K562 (cell line): Measurements from ENCODE around the gene MESP1. TPM values are rescaled to one million over a fixed set of nuclear protein-coding genes. Genes with fewer than 3 reads are reported as not detected.

ENCODE experiments used
- ATAC-seq: fragments of 200-7000 bp; cut with Tn5 transposase; 3 replicates; pipeline ENCODE4 v1.9.1; 2020; ENCODE audit warnings: moderate library complexity
- BruUV-seq: library from RNA; stranded (reverse); fragments of 400-500 nt; replicated peaks from 2 replicates; lab custom pipeline; 2021; lab: Mats Ljungman, UMichigan
- CTCF ChIA-PET: fragments of 300-600 bp; formaldehyde crosslinking; extraction: SDS; loops from one replicate; lab custom pipeline; 2021; ENCODE audit warnings: low intra/inter-chr PET ratio; lab: Yijun Ruan, JAX
- POLR2A ChIA-PET: fragments of 300-600, 350-650 bp; sonication (Branson Sonifier 250); formaldehyde crosslinking; extraction: SDS; loops from one replicate; lab custom pipeline; 2021; ENCODE audit warnings: antibody characterized with exemption, inconsistent platforms; lab: Yijun Ruan, JAX
- DNase-seq, 4 experiments: peaks; one replicate each; pipeline versions ENCODE4 v3.0.0 to v3.0.0-alpha.2; 2011 to 2018; ENCODE audit warnings: low spot score in 3 of 4, mixed read lengths in 3 of 4; ENCODE audit errors: extremely low read depth in 1 of 4
- FAIRE-seq: peaks from 2 replicates; lab custom pipeline; 2011; peaks lifted over from hg19 to GRCh38; lab: Jason Lieb, UNC
- H2AFZ ChIP-seq: 2 replicates; pipeline ENCODE4 v1.6.0; 2011; ENCODE audit warnings: low read depth, low read length, control low read depth, inconsistent platforms
- H3K27ac ChIP-seq: fragments of 200-600 bp; 3 replicates; pipeline ENCODE4 v1.8.0; 2011; ENCODE audit warnings: low read depth, mild to moderate bottlenecking, control low read depth, inconsistent platforms, low read length, moderate library complexity, mixed read lengths; ENCODE audit errors: extremely low read depth
- H3K27me3 ChIP-seq, 2 experiments: fragments of 300-600 bp in 1 of 2; 2 replicates in 1 of 2; 3 replicates in 1 of 2; pipeline versions ENCODE4 v1.6.0 to v1.8.0; 2011; ENCODE audit warnings: inconsistent platforms in 2 of 2, low read length in 2 of 2, mild to moderate bottlenecking in 1 of 2, mixed read lengths in 1 of 2, moderate library complexity in 1 of 2; ENCODE audit not compliant: control insufficient read depth in 2 of 2, insufficient read depth in 2 of 2
- H3K36me3 ChIP-seq: fragments of 300-600 bp; 3 replicates; pipeline ENCODE4 v1.8.0; 2011; ENCODE audit warnings: mild to moderate bottlenecking, low read length, inconsistent platforms; ENCODE audit not compliant: control insufficient read depth, insufficient read depth
- H3K4me1 ChIP-seq, 2 experiments: fragments of 200-600 bp in 1 of 2; replicated peaks in 1 of 2; 2 replicates in 1 of 2; 3 replicates in 1 of 2; pipeline versions ENCODE4 v1.5.1 to v1.8.0; 2011; ENCODE audit warnings: inconsistent platforms in 2 of 2, low read length in 2 of 2, mild to moderate bottlenecking in 1 of 2, mixed read lengths in 1 of 2, moderate library complexity in 1 of 2; ENCODE audit not compliant: control insufficient read depth in 2 of 2, insufficient read depth in 2 of 2
- H3K4me2 ChIP-seq: 2 replicates; pipeline ENCODE4 v1.6.1; 2011; ENCODE audit warnings: low read length, control low read depth, inconsistent platforms, mixed read lengths; ENCODE audit not compliant: insufficient read depth
- H3K4me3 ChIP-seq: fragments of 200-600 bp; sonication (generic), shearing (Covaris generic); 2 replicates; pipeline ENCODE4 v1.5.1; 2016; ENCODE audit warnings: control low read depth, inconsistent platforms
- H3K79me2 ChIP-seq: fragments of 200-600 bp; 3 replicates; pipeline ENCODE4 v1.8.0; 2011; ENCODE audit warnings: low read length, inconsistent platforms; ENCODE audit not compliant: control insufficient read depth, insufficient read depth
- H3K9ac ChIP-seq, 2 experiments: 2 replicates each; pipeline versions ENCODE4 v1.6.0 to v1.6.1; 2011; ENCODE audit warnings: low read depth in 2 of 2, low read length in 2 of 2, control low read depth in 1 of 2, inconsistent platforms in 1 of 2, mild to moderate bottlenecking in 1 of 2, mixed read lengths in 1 of 2; ENCODE audit not compliant: insufficient read depth in 1 of 2
- H3K9me1 ChIP-seq: one replicate; pipeline ENCODE4 v1.6.0; 2011; ENCODE audit warnings: inconsistent platforms, mild to moderate bottlenecking, low read length, moderate library complexity; ENCODE audit not compliant: control insufficient read depth, insufficient read depth
- H3K9me3 ChIP-seq: replicated peaks from 2 replicates; pipeline ENCODE4 v1.5.1; 2011; ENCODE audit warnings: low read depth, low read length, inconsistent platforms; ENCODE audit not compliant: control insufficient read depth, insufficient read depth
- H4K20me1 ChIP-seq: replicated peaks from 2 replicates; pipeline ENCODE4 v1.6.1; 2011; ENCODE audit warnings: low read length, inconsistent platforms, mixed read lengths; ENCODE audit not compliant: control insufficient read depth, insufficient read depth
- BCOR ChIP-seq: fragments of 450-650 bp; IDR thresholded peaks from 2 replicates; pipeline ENCODE4 v1.6.1; 2016
- BDP1 ChIP-seq: IDR thresholded peaks from 3 replicates; pipeline ENCODE4 v1.6.1; 2011; ENCODE audit not compliant: insufficient read length, insufficient read depth
- BRD9 ChIP-seq: fragments of 450-650 bp; IDR thresholded peaks from 2 replicates; pipeline ENCODE4 v1.6.1; 2018; ENCODE audit warnings: low read depth; ENCODE audit not compliant: partially characterized antibody
- E2F6 ChIP-seq, 2 experiments: IDR thresholded peaks; 2 replicates each; pipeline ENCODE4 v1.6.1; 2011; ENCODE audit warnings: borderline replicate concordance in 1 of 2, control low read depth in 1 of 2, low read depth in 1 of 2, low read length in 1 of 2, mild to moderate bottlenecking in 1 of 2, mixed read lengths in 1 of 2, moderate library complexity in 1 of 2; ENCODE audit not compliant: insufficient read depth in 1 of 2, insufficient read length in 1 of 2, poor library complexity in 1 of 2, severe bottlenecking in 1 of 2; ENCODE audit errors: extremely low read depth in 1 of 2
- FOXP1 ChIP-seq: sonication (generic); formaldehyde crosslinking; IDR thresholded peaks from 2 replicates; pipeline ENCODE4 v1.8.0; 2022; ENCODE audit warnings: mild to moderate bottlenecking, missing genetic modification reagents
- GTF2E2 ChIP-seq: fragments of 200-800 bp; sonication (Bioruptor generic); IDR thresholded peaks from 2 replicates; pipeline ENCODE4 v1.6.1; 2016; ENCODE audit warnings: missing genetic modification characterization, missing compliant biosample characterization
- MIER1 ChIP-seq: fragments of 450-650 bp; IDR thresholded peaks from 2 replicates; pipeline ENCODE4 v1.6.1; 2016; ENCODE audit warnings: antibody characterized with exemption, mild to moderate bottlenecking, low read depth
- NR1H2 ChIP-seq: sonication (generic); formaldehyde crosslinking; IDR thresholded peaks from 2 replicates; pipeline ENCODE4 v1.4.0; 2020; ENCODE audit warnings: mild to moderate bottlenecking, missing genetic modification reagents
- SAFB ChIP-seq: fragments of 200-400 bp; formaldehyde crosslinking; IDR thresholded peaks from 2 replicates; pipeline ENCODE4 v1.6.1; 2017; ENCODE audit warnings: low read depth, low read length, borderline replicate concordance
- SMARCA5 ChIP-seq: fragments of 450-650 bp; IDR thresholded peaks from 2 replicates; pipeline ENCODE4 v1.6.1; 2016
- SUPT5H ChIP-seq: fragments of 450-650 bp; IDR thresholded peaks from 2 replicates; pipeline ENCODE4 v1.6.1; 2016
- WHSC1 ChIP-seq: IDR thresholded peaks from one replicate; pipeline ENCODE4 v1.6.1; 2012; ENCODE audit warnings: low read length, control low read depth, inconsistent platforms
- ZNF239 ChIP-seq: fragments of 250-450 bp; sonication (Bioruptor Pico); IDR thresholded peaks from 2 replicates; pipeline ENCODE4 v1.4.0; 2020; ENCODE audit warnings: mild to moderate bottlenecking
- ZNF24 ChIP-seq: fragments of 450-650 bp; IDR thresholded peaks from 2 replicates; pipeline ENCODE4 v1.6.1; 2016
- ZNF584 ChIP-seq: fragments of 200-800 bp; sonication (Bioruptor generic); IDR thresholded peaks from 2 replicates; pipeline ENCODE4 v1.6.1; 2016; ENCODE audit warnings: low read depth, mild to moderate bottlenecking, missing genetic modification characterization, missing compliant biosample characterization
- ZNF655 ChIP-seq: fragments of 250-450 bp; sonication (Bioruptor Pico); IDR thresholded peaks from 2 replicates; pipeline ENCODE4 v1.5.0; 2021
- WGBS: fragments of 100-300 bp; shearing (Covaris generic); methylation state at CpG from one replicate; pipeline ENCODE4 v1.1.6; 2016; ENCODE audit warnings: low coverage, mixed read lengths; ENCODE audit not compliant: insufficient coverage; ENCODE audit errors: missing lambda C conversion rate; 5-methylcytosine and 5-hydroxymethylcytosine counted together
- in situ Hi-C: fragments of 300-500 bp; cut with MboI; formaldehyde crosslinking; loops from 4 replicates; pipeline ENCODE4 v1.15.0; 2018; ENCODE audit warnings: inconsistent platforms, mixed read lengths
- intact Hi-C: fragments of 100-400 bp; cut with micrococcal nuclease; formaldehyde crosslinking; loops from 2 replicates; pipeline ENCODE4 v1.14.2; 2022
- polyA plus RNA-seq, 8 experiments: library from polyadenylated mRNA; depleted of rRNA in 4 of 8; stranded (reverse) in 5 of 8; unstranded in 3 of 8; fragments of >200 nt; fragmentation: Nextera tagmentation in 2 of 8; fragmentation: Illumina TruSeq in 1 of 8; extraction: Ambion mirVana in 2 of 8; extraction: Trizol in 1 of 8; gene quantifications; 2 replicates each; pipeline versions ENCODE4 v1.2.1 to v1.2.3, GENCODE V29; 2011 to 2014; ENCODE audit warnings: inconsistent platforms in 1 of 8, missing spikeins in 1 of 8
- total RNA-seq, 7 experiments: library from RNA; depleted of rRNA in 6 of 7; stranded (reverse); fragments of >200 nt in 6 of 7; fragmentation: Illumina TruSeq in 2 of 7; extraction: Trizol in 2 of 7; gene quantifications; 2 replicates each; pipeline versions ENCODE4 v1.2.1 to v1.2.3, GENCODE V29; 2011 to 2021; ENCODE audit warnings: low replicate concordance in 1 of 7

The MESP1 gene
- total and polyA plus RNA-seq, 9 of the 15 experiments (the other 6 are each of a cell fraction or from before 2014, with no cell fraction given), result 0.14 to 1.1 (median 0.36) TPM; not detected in 4

GRCh38 chr15:89785064-89785773, 34.2 kb upstream of the MESP1 start:
- no peak overlapping the region for H3K27ac ChIP-seq
- no peaks in the 10 kb centered on the region for H3K9me1 ChIP-seq
- TF ChIP-seq SUPT5H (no peak), ZNF655 (CRISPR knock-in tag) (no peak), ZNF239 (CRISPR knock-in tag) (no peak), E2F6 (IDR thresholded peaks at IDR 0.05; ENCODE audit: borderline replicate concordance in 1 of 2, extremely low read depth in 1 of 2, insufficient read depth in 1 of 2, insufficient read length in 1 of 2, low read depth in 1 of 2, low read length in 1 of 2, poor library complexity in 1 of 2, severe bottlenecking in 1 of 2) (no peak), BCOR (no peak), MIER1 (no peak), SMARCA5 (no peak), BDP1 (no peak), NR1H2 (CRISPR knock-in tag) (no peak), BRD9 (no peak), FOXP1 (CRISPR knock-in tag) (no peak), SAFB (no peak), WHSC1 (no peak), ZNF24 (no peak), GTF2E2 (tag) (no peak), ZNF584 (CRISPR knock-in tag) (no peak)
- ATAC-seq (no peak), DNase-seq (no peak), FAIRE-seq (no peak)
- POLR2A ChIA-PET, result interaction anchor here (0.5 to 1.4 kb wide), 3 partner anchors 10 to 108 kb away, joined by 4 read pairs; partner anchors contain the start of gene AP3S2
- no peaks in the 10 kb centered on the region for H4K20me1 ChIP-seq
- intact Hi-C loops, result no loop called here
- 67% methylated on average over 13 of the region's 13 CpGs for WGBS
- H3K4me3 ChIP-seq, result no peak overlapping the region
- no peak overlapping the region for H2AFZ ChIP-seq
- no peaks in the 10 kb centered on the region for H3K27me3 ChIP-seq
- H3K9ac ChIP-seq, result peak overlapping the region in 1 of 2 experiments; percentile 41; a peak in 1 of 4 replicates
- no peaks in the 10 kb centered on the region for H3K36me3 ChIP-seq
- peaks cover 35 to 36% of the 10 kb centered on the region in 2 experiments for H3K4me1 ChIP-seq
- H3K9me3 ChIP-seq, result no peaks in the 10 kb centered on the region; the same call in 1 of the 2 replicates
- no peak overlapping the region for H3K4me2 ChIP-seq
- no TSS peak for BruUV-seq
- no peaks in the 10 kb centered on the region for H3K79me2 ChIP-seq
- in situ Hi-C loops, result loop anchor here (10.0 kb wide), 1 partner anchor 450 kb away; the partner anchor contains the start of genes CIB1 and GDPGP1
- CTCF ChIA-PET, result no interaction called here
